Stimulated activated CD4-positive, alpha-beta T cell treated with anti-CD3 and anti-CD28 coated beads, Interleukin-4, amount 100 ng/mL, for 48 hours (primary cell): Measurements from ENCODE around the gene RHNO1.

Source experiments
- DNase-seq, 2 donors: peaks; one replicate each; pipeline ENCODE4 v3.0.0-alpha.2; 2020; ENCODE audit warnings: low read depth in 2 of 2

The RHNO1 gene

GRCh38 chr12:2877047-2877952 lies at the start of gene RHNO1, which contains the start of gene FOXM1:
TSS of gene RHNO1 (plus strand) at chr12:2877223. CDS start at chr12:2885367, 8,144 bp downstream.
TSS of gene FOXM1 (minus strand) at chr12:2877174. CDS start at chr12:2874478, 2,696 bp downstream.
- DNase-seq, result peak; percentile 79 to 81

GRCh38 chr12:2829275-2829674 lies 47.7 kb upstream of the RHNO1 start:
- DNase-seq, result no peak

DNA sequence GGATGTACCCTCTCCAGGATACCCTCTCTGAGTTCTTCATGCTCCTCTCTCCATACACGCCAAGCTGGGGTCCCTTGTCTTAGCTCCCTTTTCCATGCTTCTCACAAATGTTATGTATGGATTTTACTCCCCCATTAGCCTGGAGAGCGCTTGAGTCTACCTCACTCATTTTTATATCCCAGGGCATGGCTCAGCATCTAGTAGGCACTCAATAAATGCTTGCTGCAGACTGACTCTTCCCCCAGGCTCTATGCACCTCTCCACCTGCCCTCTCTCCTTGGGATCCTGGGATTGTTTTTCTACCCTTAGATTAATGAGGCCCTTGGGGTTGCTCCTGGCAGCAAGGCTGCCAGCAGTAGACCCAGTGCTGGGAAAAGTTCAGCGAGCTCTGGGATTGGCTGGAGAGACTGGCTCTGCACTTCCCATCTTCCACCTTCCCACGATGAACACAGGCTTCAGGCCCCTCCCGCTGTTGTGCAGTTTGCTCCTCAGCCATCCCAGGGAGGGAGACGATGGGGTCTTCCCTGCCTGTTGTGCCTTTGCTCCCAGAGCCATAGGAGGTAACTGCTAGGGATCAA lies 44.4 kb upstream of the RHNO1 start:
- no peak for DNase-seq

- DNase-seq, result no peak
Measured at GRCh38 chr12:2833327-2833726, 43.7 kb upstream of the RHNO1 start.

- DNase-seq, result no peak
Measured at GRCh38 chr12:2833810-2834209, 43.2 kb upstream of the RHNO1 start.

- no peak for DNase-seq
Measured at GRCh38 chr12:2834581-2835491, 42.2 kb upstream of the RHNO1 start, which contains the start of gene NRIP2. TSS of gene NRIP2 (minus strand) at chr12:2835035. CDS start at chr12:2834983, 52 bp downstream.

DNA sequence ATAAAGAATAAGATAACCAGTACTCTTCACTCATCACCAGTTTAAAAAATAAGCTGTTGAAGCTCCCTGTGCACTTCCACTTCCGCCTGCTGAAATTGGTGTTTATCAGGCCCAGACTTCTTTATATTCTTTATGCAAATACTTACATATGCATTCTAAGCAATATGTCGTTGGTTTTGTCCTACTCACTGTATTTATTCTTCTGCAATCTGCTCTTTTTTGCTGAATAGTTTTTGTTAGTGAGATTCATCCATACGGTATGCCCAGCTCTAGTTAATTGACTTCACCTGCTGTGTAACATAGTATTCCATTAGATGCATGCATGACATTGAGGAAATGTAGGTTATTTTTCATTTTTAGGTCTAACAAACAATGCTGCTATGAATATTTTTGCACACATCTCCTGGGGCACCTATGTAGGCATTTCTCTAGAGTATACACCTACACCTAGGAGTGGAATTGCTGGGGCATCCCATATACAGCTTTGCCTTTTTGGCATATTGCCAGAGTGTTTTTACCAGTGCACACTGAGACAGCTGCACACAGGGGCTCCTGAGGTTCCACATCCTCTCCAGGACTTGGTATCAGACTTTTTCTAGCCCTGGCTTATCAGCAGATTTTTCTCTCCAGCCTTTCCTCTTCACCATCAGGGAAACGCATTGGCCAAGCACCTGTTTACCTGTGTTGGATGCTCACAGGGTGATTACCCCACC lies 41.2 kb upstream of the RHNO1 start:
- DNase-seq, result no peak

GRCh38 chr12:2836574-2836973 lies 40.4 kb upstream of the RHNO1 start:
- no peak for DNase-seq

- DNase-seq, result no peak
Measured at GRCh38 chr12:2841056-2841650, 35.9 kb upstream of the RHNO1 start.

- no peak for DNase-seq
Measured at GRCh38 chr12:2842948-2843347, 34.1 kb upstream of the RHNO1 start.

- no peak for DNase-seq
Measured at GRCh38 chr12:2844786-2845185, 32.2 kb upstream of the RHNO1 start.

- no peak for DNase-seq
Measured at GRCh38 chr12:2845280-2845679, 31.7 kb upstream of the RHNO1 start.

DNA sequence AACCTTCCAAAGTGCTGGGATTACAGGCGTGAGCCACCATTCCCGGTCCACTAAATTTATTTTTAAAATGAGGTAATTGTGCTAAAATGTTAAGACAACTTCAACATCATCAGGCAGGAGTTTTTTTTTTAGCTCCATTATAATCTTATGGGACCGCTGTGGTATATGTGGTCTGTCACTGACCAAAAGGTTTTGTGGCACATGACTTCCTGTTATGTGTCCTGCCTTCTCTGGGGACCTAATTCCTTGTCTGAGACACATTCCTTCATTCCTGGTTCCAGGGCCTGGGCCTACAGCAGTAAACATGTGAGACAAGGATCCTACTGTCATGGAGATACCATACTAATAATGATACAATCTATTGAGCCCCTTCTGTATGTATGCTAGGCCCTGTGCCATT lies 25.1 kb upstream of the RHNO1 start:
- DNase-seq, result no peak

GRCh38 chr12:2853626-2854025 lies 23.4 kb upstream of the RHNO1 start:
- peak; percentile 51 to 59 for DNase-seq

DNA sequence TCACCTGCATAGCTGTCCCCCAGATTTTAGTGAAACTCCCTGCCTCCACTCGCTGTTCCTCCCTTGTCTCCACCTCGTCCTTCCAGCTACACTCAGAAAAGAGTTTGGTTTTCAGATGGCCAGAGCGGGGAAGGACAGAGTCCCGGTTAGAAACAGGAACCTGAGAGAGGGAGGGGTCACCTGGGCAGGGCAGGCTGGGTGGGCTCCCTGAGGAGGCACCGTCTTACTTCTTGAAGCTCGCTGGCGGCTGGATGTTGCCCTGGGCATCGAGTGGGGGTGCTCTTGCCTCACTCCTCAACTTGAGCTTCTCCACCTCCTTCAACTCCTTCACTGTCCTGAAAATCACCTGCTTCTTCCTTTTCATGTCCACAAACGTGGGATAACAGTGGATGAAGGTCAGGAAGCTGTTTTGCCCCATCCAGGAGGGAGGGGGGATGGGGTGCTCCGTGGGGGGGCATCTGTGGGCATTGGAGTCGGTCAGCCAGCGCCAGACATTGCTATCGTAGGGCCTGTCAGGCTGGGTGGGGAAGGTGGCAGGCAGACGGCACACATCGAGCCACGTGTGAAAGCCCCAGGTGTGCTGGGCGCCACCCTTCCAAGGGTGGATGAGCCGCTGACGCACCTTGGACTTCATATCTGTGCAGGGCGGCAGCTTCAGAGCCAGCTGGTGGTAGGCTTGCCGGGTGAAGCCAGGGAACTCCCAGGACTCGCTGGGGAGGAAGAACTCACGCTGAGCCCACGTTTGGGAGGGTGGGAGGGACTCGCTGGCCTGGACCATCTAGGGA lies 22.2 kb upstream of the RHNO1 start:
- DNase-seq, result no peak

GRCh38 chr12:2855546-2855945 lies 21.5 kb upstream of the RHNO1 start:
- DNase-seq, result no peak

DNA sequence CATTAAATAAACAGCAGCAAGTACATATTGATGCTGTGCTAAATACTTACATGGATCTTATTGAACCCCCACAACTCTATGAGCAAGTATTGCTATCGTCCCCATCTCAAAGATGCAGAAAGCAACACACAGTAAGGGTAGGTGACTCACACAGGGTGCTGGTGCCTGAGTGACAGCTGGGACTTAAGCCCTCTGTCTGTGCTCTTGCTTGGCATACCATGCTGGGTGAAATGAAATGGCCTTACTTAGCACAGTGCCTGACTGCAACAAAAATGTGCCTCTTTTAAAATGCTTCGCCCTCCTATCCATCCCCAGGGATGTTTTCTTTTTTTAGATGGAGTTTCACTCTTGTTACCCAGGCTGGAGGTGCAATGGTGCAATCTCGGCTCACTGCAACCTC lies 21.0 kb upstream of the RHNO1 start:
- DNase-seq, result no peak

GRCh38 chr12:2857021-2857431 lies 20.0 kb upstream of the RHNO1 start, which contains the start of gene TEX52:
TSS of gene TEX52 (minus strand) at chr12:2857039. CDS start at chr12:2857026, 13 bp downstream.
- no peak for DNase-seq

DNA sequence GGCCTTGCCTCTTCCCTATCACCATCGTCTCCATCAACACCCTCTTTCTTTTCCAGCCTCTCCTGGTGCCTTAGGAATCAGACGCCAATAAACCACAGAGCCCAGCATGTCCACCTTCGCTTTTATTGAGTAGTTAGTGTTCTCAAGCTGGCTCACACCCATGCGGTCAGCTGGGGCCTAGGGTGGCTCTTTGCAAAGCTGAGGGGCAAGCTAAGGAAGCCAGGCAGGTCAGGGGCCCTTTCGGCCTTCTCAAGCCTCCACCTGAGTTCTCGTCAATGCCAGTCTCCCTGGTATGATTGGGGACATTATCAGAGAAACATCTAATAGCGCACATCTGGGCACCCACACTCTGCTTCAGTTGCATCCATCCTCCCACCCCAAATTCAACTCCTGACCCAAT lies 19.4 kb upstream of the RHNO1 start:
- no peak for DNase-seq

GRCh38 chr12:2858334-2858733 lies 18.7 kb upstream of the RHNO1 start:
- DNase-seq, result no peak
